ENCODE measurements around the gene ETS1.
A peak's percentile ranks its signal among the peaks of the same experiment; 100 is the strongest.

The ETS1 gene

DNA sequence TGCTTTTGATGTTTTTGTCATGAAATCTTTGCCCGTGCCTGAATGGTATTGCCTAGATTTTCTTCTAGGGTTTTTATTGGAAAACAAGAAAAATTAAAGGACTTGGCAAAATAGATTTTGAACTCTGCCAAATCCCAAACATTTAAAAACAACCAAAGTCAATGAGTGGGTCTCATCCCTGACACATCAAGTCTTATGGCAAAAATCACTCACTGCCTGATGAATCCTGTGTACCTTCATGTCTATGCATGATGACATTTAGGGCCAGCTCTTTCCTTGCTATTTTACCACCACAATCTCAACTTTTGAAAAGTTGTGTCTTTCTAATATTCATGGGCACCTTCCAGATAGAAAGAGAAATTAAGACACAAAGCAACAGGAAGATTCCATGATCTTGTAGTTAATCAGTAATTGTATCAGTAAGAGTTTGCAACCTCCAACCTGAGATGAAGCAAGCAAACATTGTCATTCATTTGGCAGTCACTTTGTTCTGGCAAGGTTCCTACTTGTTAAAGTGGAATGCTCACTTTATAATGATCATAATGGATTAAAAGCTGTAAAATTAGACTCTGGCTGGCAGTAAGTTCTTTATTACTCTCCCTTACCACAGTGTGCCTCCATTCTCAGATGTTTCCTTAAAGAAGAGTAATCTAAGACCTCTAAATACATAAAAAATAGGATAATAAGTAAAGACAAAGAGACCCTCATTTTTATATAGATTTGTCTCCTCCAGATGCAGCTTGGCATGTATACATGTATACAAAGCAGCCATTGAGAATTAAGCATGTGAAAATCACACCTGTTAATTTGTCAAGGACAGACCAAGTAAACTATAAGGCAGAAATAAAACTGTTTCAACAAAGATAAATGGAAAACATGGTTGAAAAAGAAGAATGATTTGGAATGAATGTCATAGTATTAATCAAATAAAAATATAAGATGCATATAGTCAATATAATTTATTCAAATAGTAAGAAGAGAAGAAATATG is 51.6 kb downstream of the ETS1 start:
- DNase-seq = no peak

DNA sequence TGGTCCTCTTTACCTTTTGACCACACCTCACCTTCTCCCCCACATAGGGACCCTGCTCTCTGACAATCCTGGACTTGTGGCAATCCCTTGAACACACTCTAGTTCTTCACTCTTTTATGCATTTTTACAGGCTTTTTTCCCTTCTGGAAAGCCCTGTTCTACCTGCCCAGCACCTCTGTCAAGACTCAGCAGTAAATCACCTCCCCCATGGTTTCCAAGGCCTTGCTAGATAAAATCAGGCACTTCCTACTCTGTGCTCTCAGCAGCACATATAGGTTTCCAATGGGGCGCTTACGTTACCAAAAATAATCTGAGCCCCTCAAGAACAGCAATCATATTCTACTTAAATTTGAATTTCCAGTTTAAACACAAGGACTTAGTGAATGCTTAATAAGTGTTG is 53.9 kb downstream of the ETS1 start:
- DNase-seq = no peak

DNA sequence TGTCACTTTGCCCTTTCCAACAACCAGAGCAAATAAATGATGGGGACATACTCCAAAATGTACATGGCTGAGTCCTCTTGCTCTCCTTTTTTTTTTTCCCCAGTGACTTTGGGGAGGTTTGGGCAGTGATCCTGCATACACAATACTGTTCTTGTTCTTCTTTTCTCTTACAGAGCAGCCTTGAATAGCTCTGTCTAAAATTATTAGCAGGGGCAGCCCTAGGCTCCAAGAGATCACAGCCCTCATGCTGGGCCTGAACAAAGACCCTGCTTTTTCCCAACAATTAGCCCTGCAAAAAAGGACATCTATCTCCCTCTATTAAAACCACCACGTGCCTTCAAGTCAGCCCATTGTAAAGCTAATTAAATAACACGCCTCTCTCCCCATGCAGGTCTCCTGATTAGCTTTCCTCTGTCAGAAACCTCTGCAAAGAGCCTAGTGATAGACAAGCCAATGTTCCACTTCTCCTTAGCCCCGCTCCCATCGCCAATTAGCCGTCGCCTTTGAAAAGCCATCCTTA is 54.7 kb downstream of the ETS1 start:
- no peak for DNase-seq

DNA sequence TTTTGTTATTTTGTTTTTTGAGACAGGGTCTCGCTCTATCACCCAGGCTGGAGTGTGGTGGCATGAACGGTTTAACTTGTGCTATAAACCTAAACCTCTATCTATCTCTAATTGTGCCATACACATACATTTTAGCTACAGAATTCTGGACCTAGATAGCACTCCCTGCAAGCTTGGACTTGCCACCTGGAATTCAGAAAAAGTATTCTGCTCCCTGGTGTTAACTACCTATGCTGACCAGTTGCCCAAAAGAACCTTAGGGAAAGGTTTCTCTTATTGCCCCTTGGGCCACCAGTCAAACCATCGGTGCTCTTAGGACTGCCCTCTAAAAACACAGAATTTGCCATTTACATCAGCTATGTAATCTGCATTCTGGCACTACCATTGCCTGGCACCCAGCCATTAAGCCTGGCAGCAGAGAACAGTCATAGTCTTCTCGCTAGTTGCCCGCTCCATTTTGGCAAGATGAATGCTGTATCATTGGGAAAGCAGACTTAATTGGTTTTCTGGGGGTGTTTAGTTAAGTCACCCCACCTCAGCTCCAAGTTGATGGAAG is 55.3 kb downstream of the ETS1 start:
- no peak for DNase-seq

DNA sequence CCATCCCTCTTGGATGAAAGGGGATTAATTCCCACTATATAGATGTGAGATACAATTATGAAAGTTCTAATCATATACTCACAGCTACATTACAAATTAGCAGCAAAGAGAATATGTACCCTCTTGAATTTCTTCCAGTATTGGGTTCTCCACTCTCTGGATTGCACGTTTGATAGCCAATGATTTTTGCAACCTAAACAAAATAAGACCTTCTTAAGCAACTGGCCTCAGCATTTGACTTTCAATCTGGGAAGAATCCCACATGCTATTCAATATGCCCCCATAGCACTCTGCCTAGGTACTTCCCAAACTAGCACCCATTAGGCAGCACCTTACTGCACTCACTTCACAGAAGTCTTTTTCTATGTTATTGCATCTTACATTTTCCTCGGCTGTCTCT is 55.8 kb downstream of the ETS1 start:
- DNase-seq = no peak

DNA sequence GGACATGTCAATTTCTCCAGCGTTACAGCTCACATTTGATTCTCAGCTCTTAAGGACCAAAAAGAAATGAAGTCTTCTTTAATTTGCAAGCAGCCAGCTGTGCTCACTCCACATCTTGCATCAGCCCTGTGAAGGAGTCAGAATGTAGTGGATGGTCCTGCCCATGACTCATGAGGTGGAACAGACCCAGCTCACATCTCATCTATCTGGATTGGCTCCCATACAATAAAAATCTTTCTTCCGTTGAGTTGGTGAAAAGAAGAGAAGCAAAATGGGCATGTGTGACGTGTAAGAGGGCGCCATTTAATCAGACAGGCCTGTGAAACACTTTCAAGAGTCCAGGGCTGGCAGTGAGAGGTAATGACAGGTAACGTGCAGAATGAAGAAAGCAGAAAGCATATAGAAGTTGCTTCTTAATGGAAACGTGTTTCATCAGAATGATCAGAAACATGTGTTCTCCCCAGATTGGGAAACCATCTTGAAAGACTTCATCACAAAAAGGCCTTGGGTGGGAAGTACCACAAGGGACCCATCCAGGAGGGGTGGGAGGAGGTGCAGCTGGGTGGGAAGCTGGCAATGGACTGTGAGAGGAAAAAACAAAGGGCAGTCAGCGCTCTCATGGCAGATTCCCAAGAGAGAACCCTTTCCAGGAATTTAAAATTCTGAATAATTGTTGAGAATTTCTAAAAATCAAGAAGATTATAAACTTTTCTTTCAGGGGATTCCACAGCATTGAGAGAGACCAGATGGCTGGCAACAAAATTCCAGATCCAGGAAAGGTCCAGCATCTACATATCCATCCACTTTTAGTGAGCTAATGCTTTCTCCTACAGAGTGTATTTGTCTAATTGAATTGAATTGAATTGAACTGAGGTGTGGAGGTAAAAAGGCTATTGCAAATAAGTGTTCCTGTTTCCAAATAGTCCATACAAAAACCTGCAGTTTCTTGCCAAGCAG is 57.0 kb downstream of the ETS1 start:
- no peak for DNase-seq

DNA sequence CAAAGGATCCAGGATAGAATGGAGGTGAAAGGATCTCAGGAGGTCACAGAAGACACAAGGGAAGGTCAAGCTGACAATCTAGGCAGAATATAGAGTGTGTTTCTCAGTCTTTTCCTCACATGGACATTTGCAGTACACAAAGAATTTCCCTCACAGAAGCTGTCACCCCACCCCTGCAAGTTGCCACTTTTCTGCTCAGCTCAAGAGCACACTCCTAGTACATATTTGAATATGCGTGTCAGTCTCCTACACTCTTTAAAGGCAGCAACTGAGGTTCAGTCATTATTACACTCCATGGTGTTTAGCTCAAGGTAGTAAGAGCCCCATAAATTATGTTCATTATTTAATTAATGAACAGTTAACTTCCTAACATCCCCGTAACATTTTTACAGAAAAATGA is 59.1 kb downstream of the ETS1 start:
- DNase-seq = no peak

DNA sequence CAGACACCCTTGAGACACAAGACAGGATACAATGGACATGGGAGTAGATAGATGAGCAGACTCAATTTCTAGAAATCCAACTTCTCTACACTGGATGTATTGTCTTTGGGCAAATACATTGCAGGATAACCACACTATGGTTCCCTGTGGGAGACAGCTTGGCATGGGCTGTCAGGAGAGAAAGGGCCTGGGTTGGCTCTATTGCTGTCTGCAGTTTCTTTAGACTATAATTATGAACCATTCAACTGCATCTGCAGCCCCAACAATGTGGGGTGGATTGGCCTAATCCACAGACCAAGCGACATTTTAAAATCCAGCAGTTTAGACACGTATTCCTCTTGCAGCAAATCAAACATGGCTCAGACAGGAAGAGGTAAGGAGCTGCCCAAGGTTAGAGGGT is 60.3 kb downstream of the ETS1 start:
- no peak for DNase-seq

DNA sequence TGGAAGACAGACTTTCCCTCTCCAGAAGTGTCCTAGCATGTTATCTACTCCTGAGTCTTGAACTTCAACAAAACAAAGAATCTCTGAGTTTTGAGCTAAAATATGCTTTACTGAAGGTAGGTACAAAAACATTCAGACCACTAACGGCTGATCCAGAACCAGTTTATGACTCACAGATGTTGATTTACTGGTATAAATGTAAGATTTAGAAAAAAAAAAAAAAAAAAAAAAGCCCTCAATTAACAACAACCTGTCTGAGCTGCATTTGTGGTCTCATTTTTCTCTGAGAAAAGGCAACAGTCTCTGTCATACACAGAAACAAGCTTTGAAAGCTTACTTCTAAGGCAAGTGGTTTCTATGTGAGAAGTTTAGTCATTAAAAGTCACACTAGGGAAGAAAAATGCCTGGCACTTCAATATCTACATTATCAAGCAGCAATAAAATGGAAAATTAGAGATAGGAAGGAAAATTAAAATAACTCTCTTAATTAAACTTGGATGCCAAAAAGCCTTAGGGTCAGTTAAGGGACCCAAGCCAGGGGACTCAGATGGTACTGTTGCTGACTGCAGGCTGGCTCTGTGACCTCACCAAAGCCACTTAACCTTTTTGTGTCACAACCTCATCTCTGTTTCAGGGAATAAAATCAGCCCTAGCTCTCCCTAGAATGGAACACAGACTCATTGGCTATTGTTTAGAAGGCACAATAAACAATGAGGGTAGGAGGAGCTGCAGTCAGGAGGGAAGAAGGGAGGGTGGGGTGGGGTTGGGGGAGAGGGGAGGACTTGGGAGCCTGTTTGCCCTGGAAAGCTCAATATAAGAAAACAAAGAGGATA is 61.7 kb downstream of the ETS1 start:
- DNase-seq = peak in 1 of 2 experiments; percentile 62

DNA sequence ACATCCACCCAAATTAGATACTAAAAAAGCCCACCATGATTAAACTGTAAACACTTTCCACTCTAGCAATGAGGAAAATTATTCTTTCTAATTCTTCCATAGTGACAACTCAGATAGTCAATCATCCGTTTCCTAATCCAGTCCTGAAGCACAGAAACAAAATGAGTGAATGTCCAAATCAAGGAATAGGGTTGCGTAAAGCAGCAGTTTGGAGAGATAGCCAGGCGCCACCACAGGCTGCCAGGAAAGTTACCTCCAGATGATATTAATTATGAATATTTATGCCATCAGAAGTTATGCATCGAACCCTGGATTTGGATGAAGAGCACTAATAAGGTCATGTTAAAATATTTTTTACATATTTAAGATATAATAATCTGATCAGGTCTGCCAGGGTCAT is 63.2 kb downstream of the ETS1 start:
- DNase-seq = no peak

DNA sequence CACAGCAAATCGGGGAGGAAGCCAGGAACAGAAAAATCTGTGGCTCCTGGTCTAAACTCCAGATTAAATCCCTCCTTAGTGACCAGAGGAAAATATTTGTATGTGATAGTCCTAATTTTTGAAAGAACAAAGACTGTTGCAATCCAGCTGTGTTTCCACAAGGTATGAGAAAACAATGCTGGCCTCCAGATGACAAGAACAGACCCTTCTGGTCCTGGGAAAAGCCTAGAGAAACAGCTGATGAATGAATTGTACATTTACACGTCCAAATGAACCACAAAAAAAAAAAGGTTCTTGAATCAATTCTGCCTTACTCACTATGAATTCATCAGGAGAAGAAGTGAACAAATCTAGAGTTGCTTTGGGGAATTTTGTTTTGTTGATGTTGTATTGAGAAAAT is 63.7 kb downstream of the ETS1 start:
- DNase-seq = no peak

DNA sequence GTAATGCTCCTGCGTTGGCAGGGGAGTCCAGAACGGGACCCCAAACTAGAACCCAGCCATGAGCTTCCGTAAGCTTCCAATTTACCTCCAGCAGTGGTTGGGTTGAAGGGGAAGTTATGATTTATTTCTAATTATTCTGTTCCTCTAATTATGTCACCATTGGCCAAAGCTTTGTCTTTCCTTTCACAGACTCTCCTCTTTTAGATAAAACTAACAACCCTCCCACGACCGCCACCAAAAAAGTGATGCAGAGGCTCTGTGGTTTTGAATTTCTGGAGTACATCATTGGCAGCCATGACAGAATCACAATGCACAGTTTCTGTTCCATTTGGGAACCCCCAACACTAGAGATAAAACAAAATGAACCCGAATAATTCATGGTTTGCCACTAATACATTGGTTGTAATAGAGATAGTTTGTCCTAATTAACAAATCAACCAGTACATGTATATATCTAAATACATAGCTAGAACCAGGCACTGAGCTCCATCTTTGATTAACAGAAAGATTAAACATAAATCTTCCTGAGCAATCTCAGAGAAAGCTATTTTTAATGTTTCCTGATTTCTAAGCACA is 64.3 kb downstream of the ETS1 start:
- peak; percentile 80 to 83 for DNase-seq

DNA sequence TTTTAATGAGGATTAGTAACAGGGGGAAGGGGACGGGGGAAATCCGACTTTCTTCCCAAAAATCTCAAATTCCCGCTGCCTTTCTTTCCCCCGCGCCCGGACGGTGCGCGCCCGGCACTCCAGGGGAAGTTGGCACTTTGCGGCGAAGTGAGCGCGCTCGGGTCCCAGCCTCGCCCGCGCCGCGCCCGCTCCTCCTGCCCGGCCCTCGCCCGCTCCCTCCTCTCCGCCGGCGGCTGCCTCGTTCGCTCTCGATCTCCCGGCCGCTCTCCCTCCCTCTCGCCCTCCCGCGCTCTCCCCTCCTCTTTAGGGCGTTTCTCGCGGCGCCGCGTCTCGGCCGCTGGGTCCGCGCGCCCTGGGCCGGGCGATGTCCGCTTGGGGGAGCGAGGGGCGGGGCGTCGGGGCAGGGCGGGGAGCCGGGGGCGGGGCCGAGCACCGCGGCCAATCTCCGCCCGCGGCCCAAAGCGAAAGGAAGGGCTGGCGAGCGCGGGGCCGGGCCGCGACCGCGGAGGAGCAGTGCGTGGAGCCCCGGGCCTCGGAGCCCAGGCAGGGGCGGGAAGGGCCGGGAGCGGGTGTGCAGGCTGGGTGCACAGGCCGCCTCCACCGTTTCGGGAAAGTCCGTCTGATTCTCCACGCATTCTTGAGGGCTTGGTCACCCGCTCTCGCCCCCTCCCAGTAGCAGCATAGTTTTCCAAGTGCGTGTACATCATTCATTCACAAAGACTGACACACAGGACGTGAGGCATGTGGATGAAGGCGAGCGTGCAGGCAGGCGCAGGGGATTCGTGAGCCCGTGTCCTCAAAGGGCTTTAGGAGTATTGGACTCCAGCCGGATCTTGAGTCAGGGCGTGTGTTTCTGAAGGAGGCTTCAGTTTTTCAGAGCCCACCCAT is 65.1 kb downstream of the ETS1 start:
- DNase-seq = peak; percentile 94

DNA sequence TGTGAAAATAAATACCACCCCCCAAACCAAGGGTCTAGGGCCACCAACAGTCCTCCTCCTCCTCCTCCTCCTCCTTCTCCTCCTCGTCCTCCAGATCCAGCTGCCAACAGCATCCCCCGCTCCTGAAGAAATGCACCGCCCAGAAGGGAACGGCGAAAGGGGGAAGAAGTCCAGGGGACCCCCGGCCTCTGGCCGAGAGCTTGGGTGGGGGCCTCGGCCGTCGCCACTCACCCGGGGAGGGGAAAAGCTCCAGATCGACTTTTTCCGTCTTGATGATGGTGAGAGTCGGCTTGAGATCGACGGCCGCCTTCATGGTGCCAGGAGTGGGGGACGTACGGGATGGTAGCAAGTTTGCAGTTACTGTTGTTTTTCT is 65.7 kb downstream of the ETS1 start:
- DNase-seq = peak; percentile 64 to 65

DNA sequence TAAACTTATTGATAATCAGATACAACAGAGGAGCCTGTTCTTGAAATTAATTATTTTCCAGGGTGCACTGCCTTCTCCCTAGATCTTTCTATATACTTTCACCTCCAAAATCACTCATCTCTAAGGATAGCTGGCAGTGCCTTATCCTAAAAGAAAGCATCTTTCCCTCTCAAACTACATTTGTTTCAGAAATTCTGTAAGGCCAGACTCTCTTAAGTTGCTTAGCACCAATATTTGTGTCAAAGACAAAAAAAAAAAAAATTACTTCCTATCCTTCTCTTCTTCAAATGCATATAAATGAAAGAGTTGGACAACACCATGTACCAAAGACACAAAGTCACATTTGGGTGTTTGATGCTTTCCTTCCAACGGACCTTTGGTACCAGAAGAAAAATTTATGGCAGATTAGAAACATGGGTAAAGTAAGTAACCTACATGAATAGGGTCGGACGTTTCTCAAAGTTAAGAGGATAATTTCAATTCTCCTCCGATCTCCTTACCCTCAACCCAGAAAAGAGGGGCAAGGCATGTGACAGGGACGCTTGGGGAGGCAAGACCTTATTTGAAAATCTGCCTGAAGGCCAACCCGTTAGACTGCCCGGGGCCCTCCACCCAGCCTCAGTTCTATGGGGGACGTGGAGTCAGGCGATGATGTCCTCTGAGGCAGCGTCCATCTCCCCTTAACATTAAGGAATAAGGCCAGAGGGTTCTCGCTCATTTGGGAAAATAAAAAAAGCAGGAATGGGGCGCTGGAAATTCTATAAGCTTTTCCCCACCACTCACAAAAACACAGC is 66.3 kb downstream of the ETS1 start:
- DNase-seq = no peak

DNA sequence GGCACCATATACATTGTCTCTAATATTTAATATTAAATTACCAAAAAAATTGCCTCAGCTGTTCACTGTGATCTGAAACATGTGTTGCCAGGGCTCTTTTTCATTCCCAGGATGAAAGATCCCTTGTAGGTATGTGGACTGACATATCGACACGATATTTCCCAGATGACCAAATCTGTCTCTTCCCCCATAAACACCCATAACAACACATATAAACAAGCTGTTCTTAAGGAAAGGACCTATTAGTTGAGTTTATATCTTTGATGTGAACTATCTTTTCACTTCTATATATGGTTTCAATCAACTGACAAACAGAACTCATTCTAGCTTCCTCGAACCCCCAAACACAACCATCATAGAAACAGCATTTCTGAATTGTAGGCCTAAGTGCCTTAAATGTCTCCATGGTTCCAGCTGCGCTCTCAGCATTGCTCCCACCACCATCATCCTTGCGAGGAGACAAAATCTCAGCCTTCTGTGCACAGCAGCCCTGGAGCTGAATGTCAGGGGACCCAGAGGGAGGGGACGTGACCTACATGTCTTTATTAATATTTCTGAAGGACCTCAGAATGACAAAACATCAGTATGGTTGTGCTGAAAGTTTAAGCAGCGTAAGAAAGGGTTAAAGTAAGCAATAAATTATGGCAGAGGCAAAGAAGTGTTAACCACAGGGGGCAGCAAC is 67.0 kb downstream of the ETS1 start:
- DNase-seq = no peak

DNA sequence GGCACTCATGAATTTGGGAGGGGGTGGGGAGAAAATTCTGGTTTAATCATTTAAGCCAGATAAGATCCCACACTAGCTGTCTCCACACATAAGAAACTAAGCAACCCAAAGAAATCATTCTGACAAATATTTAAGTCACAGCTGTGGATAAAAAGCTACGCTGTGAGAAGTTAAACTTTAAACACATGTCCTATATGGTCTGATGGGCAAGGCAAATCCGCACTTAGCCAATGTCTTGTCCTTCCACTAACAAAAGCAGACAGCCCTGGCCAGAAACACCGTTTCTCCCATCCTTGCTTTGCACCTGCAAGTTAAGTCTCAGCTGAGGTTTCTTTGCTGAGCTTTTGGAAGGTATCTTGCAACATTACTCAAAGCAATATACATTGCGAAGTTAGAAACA is 68.0 kb downstream of the ETS1 start:
- no peak for DNase-seq

DNA sequence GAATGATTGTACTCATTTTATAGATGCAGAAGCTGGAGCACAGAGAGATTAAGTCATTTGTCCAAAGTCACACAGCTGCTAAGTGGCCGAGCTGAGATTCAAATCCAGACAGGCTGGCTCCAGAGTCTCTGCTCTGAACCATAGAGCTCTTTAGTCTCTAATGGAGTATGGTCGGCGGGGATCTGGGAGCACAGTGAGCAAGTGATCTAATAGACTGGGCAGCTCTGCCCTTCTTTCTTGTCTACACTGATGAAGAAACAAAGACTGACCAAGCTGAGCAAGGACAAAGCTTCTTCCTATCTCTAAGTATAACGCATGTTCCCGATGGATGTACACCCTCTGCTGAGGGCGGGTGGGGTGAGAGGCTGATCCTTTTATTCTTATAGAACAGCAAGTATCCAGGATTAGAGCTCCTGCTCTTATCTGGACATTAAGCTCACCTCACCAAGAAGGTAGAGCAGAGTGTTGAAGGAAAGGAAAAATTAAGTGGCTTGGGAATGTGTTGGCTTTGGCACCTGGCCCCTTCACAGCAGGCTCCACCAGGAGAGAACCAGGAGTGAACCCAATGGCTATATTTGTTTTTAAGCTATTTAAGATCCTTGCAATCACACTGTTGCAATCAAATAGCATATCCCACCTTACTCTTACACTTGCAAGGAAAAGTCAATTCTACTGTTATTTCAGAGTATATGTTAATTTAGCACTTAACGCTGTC is 68.7 kb downstream of the ETS1 start:
- no peak for DNase-seq

Data from activated T-cell treated with anti-CD3 and anti-CD28 coated beads, Interleukin-2, amount 50 U/mL, for 48 hours (primary cell).